NCI-H128 (cell line): Measurements from ENCODE around the gene TMEM51.
"Not testable (repeated sequence)": the region's sequence is repeated elsewhere in the genome, so short reads cannot be mapped to it uniquely, and the experiment has no call there.

Source experiments
- DNase-seq: peaks from one replicate; lab custom pipeline; 2025; ENCODE audit not compliant: unreplicated experiment; lab: John Stamatoyannopoulos, UW

Gene TMEM51

GRCh38 chr1:15125101-15125745, 28.3 kb upstream of the TMEM51 start:
- no peak for DNase-seq

- no peak for DNase-seq
Measured at GRCh38 chr1:15128077-15128476, 25.5 kb upstream of the TMEM51 start.

- peak; percentile 26 for DNase-seq
Measured at GRCh38 chr1:15128520-15129313, 24.8 kb upstream of the TMEM51 start.

GRCh38 chr1:15129944-15130343, 23.6 kb upstream of the TMEM51 start:
- no peak for DNase-seq

GRCh38 chr1:15130607-15131006, 22.9 kb upstream of the TMEM51 start:
- DNase-seq: no peak

- DNase-seq: no peak
Measured at GRCh38 chr1:15132965-15133364, 20.6 kb upstream of the TMEM51 start.

GRCh38 chr1:15134285-15134684, 19.3 kb upstream of the TMEM51 start:
- no peak for DNase-seq

GRCh38 chr1:15135604-15136003, 17.9 kb upstream of the TMEM51 start:
- DNase-seq: not testable (repeated sequence)

- DNase-seq: no peak
Measured at GRCh38 chr1:15137809-15138208, 15.7 kb upstream of the TMEM51 start.

- no peak for DNase-seq
Measured at GRCh38 chr1:15139654-15140350, 13.7 kb upstream of the TMEM51 start.

GRCh38 chr1:15141935-15142539, 11.5 kb upstream of the TMEM51 start:
- no peak for DNase-seq

GRCh38 chr1:15145327-15145726, 8.2 kb upstream of the TMEM51 start:
- no peak for DNase-seq

- no peak for DNase-seq
Measured at GRCh38 chr1:15146142-15146680, 7.3 kb upstream of the TMEM51 start.

GRCh38 chr1:15146971-15147376, 6.6 kb upstream of the TMEM51 start:
- no peak for DNase-seq

- DNase-seq: no peak
Measured at GRCh38 chr1:15148004-15148403, 5.5 kb upstream of the TMEM51 start.

- DNase-seq: no peak
Measured at GRCh38 chr1:15148475-15148874, 5.1 kb upstream of the TMEM51 start.

GRCh38 chr1:15148941-15149340, 4.6 kb upstream of the TMEM51 start:
- DNase-seq: no peak

- no peak for DNase-seq
Measured at GRCh38 chr1:15150376-15150775, 3.2 kb upstream of the TMEM51 start.

- DNase-seq: no peak
Measured at GRCh38 chr1:15151377-15151806, 2.2 kb upstream of the TMEM51 start.

- DNase-seq: no peak
Measured at GRCh38 chr1:15151871-15152270, 1.7 kb upstream of the TMEM51 start.
